ENCODE data around the gene SNX7. TPM values are rescaled to one million over a fixed set of nuclear protein-coding genes. Genes with fewer than 3 reads are reported as not detected.

SNX7 gene
- polyA plus RNA-seq, 1 of the 3 experiments (the other 2 are of a cell fraction), result 16.0 TPM

DNA sequence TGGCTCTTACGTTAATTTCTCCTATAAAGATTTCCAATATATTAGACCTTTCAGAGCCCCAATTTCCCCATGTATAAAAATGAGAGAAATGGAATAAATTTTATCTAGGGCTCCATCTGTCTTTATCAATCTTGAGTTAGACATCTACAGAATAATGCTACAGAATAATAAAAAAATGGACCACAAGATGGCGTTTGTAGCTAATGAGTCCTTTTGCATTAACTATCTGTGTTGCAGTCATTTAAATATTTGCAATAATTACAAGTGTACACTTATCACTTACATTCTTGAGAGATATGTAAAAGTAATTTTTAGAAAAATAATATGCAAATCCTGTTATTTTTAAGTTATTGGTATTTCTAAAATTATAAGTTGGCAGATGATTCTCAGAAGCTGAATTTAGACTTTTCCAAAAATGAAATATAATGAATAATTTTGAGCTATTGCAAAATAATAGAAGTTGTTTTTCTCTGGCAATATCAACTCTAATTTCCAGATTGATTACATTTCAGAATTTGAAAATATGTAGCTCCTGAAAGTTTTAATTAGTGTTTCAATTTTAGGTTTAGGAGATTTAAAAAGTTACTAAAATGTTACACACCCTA, 87.7 kb downstream of the SNX7 start (continued):
- no peak for TF ChIP-seq EP300 (IDR thresholded peaks at IDR 0.05; ENCODE audit: borderline replicate concordance in 1 of 2, low read depth in 1 of 2, low read length in 1 of 2)
- no peak for TF ChIP-seq MXI1 (IDR thresholded peaks at IDR 0.05; ENCODE audit: low read depth, low read length)
- TF ChIP-seq POLR2AphosphoS5 (IDR thresholded peaks at IDR 0.05; ENCODE audit: low read depth, low read length), result no peak
- TF ChIP-seq RFX5 (IDR thresholded peaks at IDR 0.05; ENCODE audit: low read length), result no peak
- TF ChIP-seq JUND (IDR thresholded peaks at IDR 0.05), result no peak
- no peak for TF ChIP-seq ELF1 (IDR thresholded peaks at IDR 0.05)
- no peak for TF ChIP-seq NRF1 (IDR thresholded peaks at IDR 0.05; ENCODE audit: low read depth, low read length)
- TF ChIP-seq SMC3 (IDR thresholded peaks at IDR 0.05; ENCODE audit: low read depth, low read length), result peak; percentile 43
- TF ChIP-seq, protein P1, sequence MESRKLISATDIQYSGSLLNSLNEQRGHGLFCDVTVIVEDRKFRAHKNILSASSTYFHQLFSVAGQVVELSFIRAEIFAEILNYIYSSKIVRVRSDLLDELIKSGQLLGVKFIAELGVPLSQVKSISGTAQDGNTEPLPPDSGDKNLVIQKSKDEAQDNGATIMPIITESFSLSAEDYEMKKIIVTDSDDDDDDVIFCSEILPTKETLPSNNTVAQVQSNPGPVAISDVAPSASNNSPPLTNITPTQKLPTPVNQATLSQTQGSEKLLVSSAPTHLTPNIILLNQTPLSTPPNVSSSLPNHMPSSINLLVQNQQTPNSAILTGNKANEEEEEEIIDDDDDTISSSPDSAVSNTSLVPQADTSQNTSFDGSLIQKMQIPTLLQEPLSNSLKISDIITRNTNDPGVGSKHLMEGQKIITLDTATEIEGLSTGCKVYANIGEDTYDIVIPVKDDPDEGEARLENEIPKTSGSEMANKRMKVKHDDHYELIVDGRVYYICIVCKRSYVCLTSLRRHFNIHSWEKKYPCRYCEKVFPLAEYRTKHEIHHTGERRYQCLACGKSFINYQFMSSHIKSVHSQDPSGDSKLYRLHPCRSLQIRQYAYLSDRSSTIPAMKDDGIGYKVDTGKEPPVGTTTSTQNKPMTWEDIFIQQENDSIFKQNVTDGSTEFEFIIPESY (IDR thresholded peaks at IDR 0.05; ENCODE audit: borderline replicate concordance, low read depth), result no peak

DNA sequence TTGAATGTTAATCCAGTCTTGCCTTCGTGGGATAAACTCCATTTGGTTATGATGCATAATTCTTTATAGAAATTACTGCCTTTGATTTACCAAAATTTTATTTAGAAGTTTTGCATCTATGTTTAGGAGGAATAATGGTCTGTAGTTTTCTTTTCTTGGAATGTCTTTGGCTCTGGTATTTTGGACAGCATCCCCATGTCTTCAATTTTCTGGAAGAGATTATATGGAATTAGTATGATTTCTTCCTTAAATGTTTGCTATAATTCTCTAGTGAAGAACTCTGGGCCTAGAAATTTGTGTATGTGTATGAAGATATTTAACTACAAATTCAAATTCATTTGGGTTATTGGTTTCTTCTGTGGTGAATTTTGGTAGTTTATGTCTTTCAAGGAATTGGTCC, 92.7 kb downstream of the SNX7 start:
- CTCF ChIA-PET, result no interaction called here
- POLR2A ChIA-PET, result no interaction called here
- H3K4me1 ChIP-seq (ENCODE audit: control insufficient read depth in 1 of 2, insufficient read depth in 2 of 2, low read depth in 1 of 2, low read length in 1 of 2), result peaks cover 0 to 10% of the 10 kb centered on the region in 2 experiments; a peak in 2 of 4 replicates

DNA sequence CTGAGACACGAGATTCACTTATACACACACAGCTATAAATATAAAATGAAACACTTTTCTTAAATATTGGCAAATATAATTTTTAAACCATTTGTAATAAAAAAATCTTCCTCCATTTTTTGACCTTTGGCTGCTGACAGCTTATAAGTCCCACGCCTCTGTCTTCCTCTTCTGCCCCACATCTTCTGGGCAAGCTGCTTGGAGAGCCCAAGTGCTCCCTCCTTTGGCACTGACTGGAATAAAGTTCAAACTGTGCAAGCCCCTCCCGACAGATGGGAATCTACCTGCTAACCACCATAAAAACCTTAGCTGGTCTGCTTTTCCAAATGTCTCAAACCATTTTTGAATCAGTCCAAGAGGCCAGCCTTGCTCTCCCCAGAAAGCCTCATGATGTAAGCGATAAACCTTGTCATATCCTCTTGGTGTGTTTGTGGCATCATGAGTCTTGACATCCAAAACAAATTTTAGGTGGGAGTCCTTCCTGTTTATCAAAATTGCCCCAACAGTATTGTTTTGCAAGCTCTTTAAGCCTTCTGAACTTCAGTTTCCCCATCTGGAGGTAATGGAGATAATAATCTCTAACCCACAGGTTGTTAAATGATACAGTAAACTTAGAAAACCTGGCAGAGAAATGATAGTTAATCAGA, 99.8 kb downstream of the SNX7 start:
- Histone ChIP-seq H4K20me1 (ENCODE audit: insufficient read depth) (no peaks in the 10 kb centered on the region), H3K79me2 (ENCODE audit: insufficient read depth) (no peaks in the 10 kb centered on the region), H3K9ac (no peak overlapping the region), H3K27me3 (ENCODE audit: insufficient read depth) (no peaks in the 10 kb centered on the region), H3K27ac (ENCODE audit: low read depth in 2 of 2, low read length in 1 of 2) (no peak overlapping the region), H3K4me2 (no peak overlapping the region), H3K4me1 (ENCODE audit: control insufficient read depth in 1 of 2, insufficient read depth in 2 of 2, low read depth in 1 of 2, low read length in 1 of 2) (peaks cover 0 to 10% of the 10 kb centered on the region in 2 experiments; a peak in 2 of 4 replicates), H3K9me3 (no peaks in the 10 kb centered on the region), H3F3A (replicated peaks; ENCODE audit: insufficient read depth) (no peaks in the 10 kb centered on the region), H3K36me3 (replicated peaks in 1 of 2; ENCODE audit: control insufficient read depth in 1 of 2, insufficient read depth in 2 of 2, low read length in 1 of 2) (peaks cover 9 to 11% of the 10 kb centered on the region in 2 experiments), H3K9me2 (no peaks in the 10 kb centered on the region), H3K4me3 (ENCODE audit: low read depth in 2 of 2, low read length in 1 of 2) (no peak overlapping the region), H2AFZ (ENCODE audit: low read depth) (no peak overlapping the region)
- no peak for DNase-seq
- POLR2A ChIA-PET, result no interaction called here
- CTCF ChIA-PET, result interaction anchor here (5.2 kb wide), 1 partner anchor 11 kb away, joined by 46 read pairs; no protein-coding TSS in a partner anchor
- WGBS (ENCODE audit: low lambda C conversion rate), result 78% methylated on average over 4 of the region's 4 CpGs
- TF ChIP-seq, protein P2, sequence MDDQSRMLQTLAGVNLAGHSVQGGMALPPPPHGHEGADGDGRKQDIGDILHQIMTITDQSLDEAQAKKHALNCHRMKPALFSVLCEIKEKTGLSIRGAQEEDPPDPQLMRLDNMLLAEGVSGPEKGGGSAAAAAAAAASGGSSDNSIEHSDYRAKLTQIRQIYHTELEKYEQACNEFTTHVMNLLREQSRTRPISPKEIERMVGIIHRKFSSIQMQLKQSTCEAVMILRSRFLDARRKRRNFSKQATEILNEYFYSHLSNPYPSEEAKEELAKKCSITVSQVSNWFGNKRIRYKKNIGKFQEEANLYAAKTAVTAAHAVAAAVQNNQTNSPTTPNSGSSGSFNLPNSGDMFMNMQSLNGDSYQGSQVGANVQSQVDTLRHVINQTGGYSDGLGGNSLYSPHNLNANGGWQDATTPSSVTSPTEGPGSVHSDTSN (IDR thresholded peaks at IDR 0.05), result no peak
- TF ChIP-seq ELF1 (IDR thresholded peaks at IDR 0.05) (no peak), RAD21 (IDR thresholded peaks at IDR 0.05; ENCODE audit: low read length) (peak; percentile 34; the same call in 1 of the 2 replicates), RCOR1 (IDR thresholded peaks at IDR 0.05; ENCODE audit: low read length) (no peak), EZH2phosphoT487 (IDR thresholded peaks at IDR 0.05; ENCODE audit: borderline replicate concordance, low read depth) (no peak), FOXM1 (IDR thresholded peaks at IDR 0.05; ENCODE audit: low read depth) (no peak), EP300 (IDR thresholded peaks at IDR 0.05; ENCODE audit: borderline replicate concordance in 1 of 2, low read depth in 1 of 2, low read length in 1 of 2) (no peak), GABPA (IDR thresholded peaks at IDR 0.05; ENCODE audit: low read depth) (no peak), CHD2 (IDR thresholded peaks at IDR 0.05; ENCODE audit: low read length, partially characterized antibody) (no peak), TAF1 (IDR thresholded peaks at IDR 0.05; ENCODE audit: borderline replicate concordance, low read depth, low read length) (no peak)
- TF ChIP-seq, protein P3, sequence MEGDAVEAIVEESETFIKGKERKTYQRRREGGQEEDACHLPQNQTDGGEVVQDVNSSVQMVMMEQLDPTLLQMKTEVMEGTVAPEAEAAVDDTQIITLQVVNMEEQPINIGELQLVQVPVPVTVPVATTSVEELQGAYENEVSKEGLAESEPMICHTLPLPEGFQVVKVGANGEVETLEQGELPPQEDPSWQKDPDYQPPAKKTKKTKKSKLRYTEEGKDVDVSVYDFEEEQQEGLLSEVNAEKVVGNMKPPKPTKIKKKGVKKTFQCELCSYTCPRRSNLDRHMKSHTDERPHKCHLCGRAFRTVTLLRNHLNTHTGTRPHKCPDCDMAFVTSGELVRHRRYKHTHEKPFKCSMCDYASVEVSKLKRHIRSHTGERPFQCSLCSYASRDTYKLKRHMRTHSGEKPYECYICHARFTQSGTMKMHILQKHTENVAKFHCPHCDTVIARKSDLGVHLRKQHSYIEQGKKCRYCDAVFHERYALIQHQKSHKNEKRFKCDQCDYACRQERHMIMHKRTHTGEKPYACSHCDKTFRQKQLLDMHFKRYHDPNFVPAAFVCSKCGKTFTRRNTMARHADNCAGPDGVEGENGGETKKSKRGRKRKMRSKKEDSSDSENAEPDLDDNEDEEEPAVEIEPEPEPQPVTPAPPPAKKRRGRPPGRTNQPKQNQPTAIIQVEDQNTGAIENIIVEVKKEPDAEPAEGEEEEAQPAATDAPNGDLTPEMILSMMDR (IDR thresholded peaks at IDR 0.05), result peak; percentile 19; the same call in 1 of the 2 replicates
- TF ChIP-seq, protein P4, sequence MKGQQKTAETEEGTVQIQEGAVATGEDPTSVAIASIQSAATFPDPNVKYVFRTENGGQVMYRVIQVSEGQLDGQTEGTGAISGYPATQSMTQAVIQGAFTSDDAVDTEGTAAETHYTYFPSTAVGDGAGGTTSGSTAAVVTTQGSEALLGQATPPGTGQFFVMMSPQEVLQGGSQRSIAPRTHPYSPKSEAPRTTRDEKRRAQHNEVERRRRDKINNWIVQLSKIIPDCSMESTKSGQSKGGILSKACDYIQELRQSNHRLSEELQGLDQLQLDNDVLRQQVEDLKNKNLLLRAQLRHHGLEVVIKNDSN (IDR thresholded peaks at IDR 0.05; ENCODE audit: borderline replicate concordance, low read depth), result no peak

More for the DNA sequence above, 92.7 kb downstream of the SNX7 start:
- TF ChIP-seq POLR2AphosphoS5 (IDR thresholded peaks at IDR 0.05; ENCODE audit: low read depth, low read length) (no peak), MEF2A (IDR thresholded peaks at IDR 0.05; ENCODE audit: borderline replicate concordance, low read depth) (no peak), NRF1 (IDR thresholded peaks at IDR 0.05; ENCODE audit: low read depth, low read length) (no peak)
- no peaks in the 10 kb centered on the region for H3K27me3 ChIP-seq (ENCODE audit: insufficient read depth)
- H3K4me3 ChIP-seq (ENCODE audit: low read depth in 2 of 2, low read length in 1 of 2), result no peak overlapping the region
- no peaks in the 10 kb centered on the region for H4K20me1 ChIP-seq (ENCODE audit: insufficient read depth)
- DNase-seq, result no peak
- H3K9me3 ChIP-seq, result no peaks in the 10 kb centered on the region
- peaks cover 0 to 3% of the 10 kb centered on the region in 2 experiments for H3K36me3 ChIP-seq (replicated peaks in 1 of 2; ENCODE audit: control insufficient read depth in 1 of 2, insufficient read depth in 2 of 2, low read length in 1 of 2)
- no peak overlapping the region for H3K27ac ChIP-seq (ENCODE audit: low read depth in 2 of 2, low read length in 1 of 2)
- 86% methylated on average over 1 of the region's 1 CpG for WGBS (ENCODE audit: low lambda C conversion rate)
- no peak overlapping the region for H3K9ac ChIP-seq
- H2AFZ ChIP-seq (ENCODE audit: low read depth), result no peak overlapping the region
- no peaks in the 10 kb centered on the region for H3K79me2 ChIP-seq (ENCODE audit: insufficient read depth)
- H3K4me2 ChIP-seq, result no peak overlapping the region
- H3K9me2 ChIP-seq, result no peaks in the 10 kb centered on the region
- no peaks in the 10 kb centered on the region for H3F3A ChIP-seq (replicated peaks; ENCODE audit: insufficient read depth)
